OCI-LY1 (cell line): ENCODE results near the gene PXDC1.

Source experiments
- EZH2 ChIP-seq: fragments of 200-600 bp; sonication (generic), shearing (Covaris generic); IDR thresholded peaks from 2 replicates; pipeline ENCODE4 v1.8.0; 2017; ENCODE audit warnings: borderline replicate concordance, mixed run types, mild to moderate bottlenecking, antibody characterized with exemption, low read length, moderate library complexity, mixed read lengths
- TF ChIP-seq, protein P1 (sequence below): fragments of 200-600 bp; sonication (generic), shearing (Covaris generic); IDR thresholded peaks from 2 replicates; pipeline ENCODE4 v1.5.1; 2017; ENCODE audit warnings: mild to moderate bottlenecking, antibody characterized with exemption, low read length, moderate library complexity, mixed read lengths

GRCh38 chr6:3779574-3779849, 28.0 kb upstream of the PXDC1 start:
- TF ChIP-seq, protein P1, sequence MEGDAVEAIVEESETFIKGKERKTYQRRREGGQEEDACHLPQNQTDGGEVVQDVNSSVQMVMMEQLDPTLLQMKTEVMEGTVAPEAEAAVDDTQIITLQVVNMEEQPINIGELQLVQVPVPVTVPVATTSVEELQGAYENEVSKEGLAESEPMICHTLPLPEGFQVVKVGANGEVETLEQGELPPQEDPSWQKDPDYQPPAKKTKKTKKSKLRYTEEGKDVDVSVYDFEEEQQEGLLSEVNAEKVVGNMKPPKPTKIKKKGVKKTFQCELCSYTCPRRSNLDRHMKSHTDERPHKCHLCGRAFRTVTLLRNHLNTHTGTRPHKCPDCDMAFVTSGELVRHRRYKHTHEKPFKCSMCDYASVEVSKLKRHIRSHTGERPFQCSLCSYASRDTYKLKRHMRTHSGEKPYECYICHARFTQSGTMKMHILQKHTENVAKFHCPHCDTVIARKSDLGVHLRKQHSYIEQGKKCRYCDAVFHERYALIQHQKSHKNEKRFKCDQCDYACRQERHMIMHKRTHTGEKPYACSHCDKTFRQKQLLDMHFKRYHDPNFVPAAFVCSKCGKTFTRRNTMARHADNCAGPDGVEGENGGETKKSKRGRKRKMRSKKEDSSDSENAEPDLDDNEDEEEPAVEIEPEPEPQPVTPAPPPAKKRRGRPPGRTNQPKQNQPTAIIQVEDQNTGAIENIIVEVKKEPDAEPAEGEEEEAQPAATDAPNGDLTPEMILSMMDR, result no peak
- TF ChIP-seq EZH2, result no peak
